GM23248 (cell line): Measurements from ENCODE around the gene SLX4IP.

Experiments
- EZH2 ChIP-seq: fragments of 200-600 bp; sonication (generic); IDR thresholded peaks from 2 replicates; pipeline ENCODE4 v1.6.1; 2018; ENCODE audit warnings: antibody characterized with exemption, mild to moderate bottlenecking; ENCODE audit not compliant: insufficient read depth, poor library complexity, severe bottlenecking
- EZH2phosphoT487 ChIP-seq: fragments of 200-600 bp; sonication (generic); IDR thresholded peaks from 2 replicates; pipeline ENCODE4 v1.6.1; 2018; ENCODE audit warnings: antibody characterized with exemption, moderate library complexity, mild to moderate bottlenecking, low read depth; ENCODE audit not compliant: insufficient read depth

DNA sequence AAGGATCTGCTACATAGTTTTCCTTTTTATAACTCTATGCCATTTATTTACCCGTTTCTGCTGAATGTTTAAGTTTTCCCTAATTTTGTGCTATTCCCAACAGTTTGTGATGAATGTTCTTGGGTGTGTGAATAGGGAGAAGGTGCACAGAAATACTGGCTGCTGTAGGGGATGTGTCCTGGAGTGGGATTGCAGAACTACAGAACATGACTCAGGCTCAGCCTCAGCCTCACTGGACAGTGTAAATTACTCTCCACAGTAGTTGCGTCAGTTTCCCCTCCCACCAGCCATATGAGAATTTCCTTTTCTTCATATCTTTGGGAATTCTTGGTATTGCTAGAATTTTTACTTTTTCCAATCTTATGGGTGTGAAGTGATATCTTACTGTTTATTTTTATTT lies 57.0 kb downstream of the SLX4IP start:
- TF ChIP-seq EZH2phosphoT487 (no peak), EZH2 (no peak)
